Sigmoid colon (tissue), 7 donors: ENCODE results near the gene OR1K1. TPM values are rescaled to one million over a fixed set of nuclear protein-coding genes. Genes with fewer than 3 reads are reported as not detected.
"Not testable (repeated sequence)": the region's sequence is repeated elsewhere in the genome, so short reads cannot be mapped to it uniquely, and the experiment has no call there.

Experiments used
- DNase-seq: peaks from one replicate; pipeline ENCODE4 v3.0.0-alpha.2; 2019
- H3K27ac ChIP-seq, 4 donors: fragments of 200-600 bp; sonication (generic); one replicate each; pipeline ENCODE4 v1.5.1; 2016 to 2019; ENCODE audit warnings: mild to moderate bottlenecking in 1 of 4
- H3K27me3 ChIP-seq, 3 donors: fragments of 200-600 bp; sonication (generic); one replicate each; pipeline ENCODE4 v1.5.1; 2019; ENCODE audit warnings: mild to moderate bottlenecking in 1 of 3
- H3K36me3 ChIP-seq, 4 donors: fragments of 200-600 bp; sonication (generic); one replicate each; pipeline ENCODE4 v1.5.1; 2016 to 2019
- H3K4me1 ChIP-seq, 4 donors: fragments of 200-600 bp; sonication (generic); one replicate each; pipeline ENCODE4 v1.5.1; 2017 to 2019
- H3K4me3 ChIP-seq, 4 donors: fragments of 200-600 bp; sonication (generic); one replicate each; pipeline ENCODE4 v1.5.1; 2017 to 2019; ENCODE audit warnings: mild to moderate bottlenecking in 2 of 4, moderate library complexity in 1 of 4
- H3K9me3 ChIP-seq, 4 donors: fragments of 200-600 bp in 3 of 4; sonication (generic) in 3 of 4; one replicate each; pipeline versions ENCODE4 v1.5.1 to v1.6.1; 2013 to 2019
- EP300 ChIP-seq, 4 donors: sonication (generic); formaldehyde crosslinking; IDR thresholded peaks; one replicate each; pipeline ENCODE4 v1.6.1; 2017; ENCODE audit warnings: antibody characterized with exemption in 4 of 4
- POLR2A ChIP-seq, 2 donors: fragments of 450-650 bp; IDR thresholded peaks; one replicate each; pipeline ENCODE4 v1.6.1; 2016; ENCODE audit warnings: antibody characterized with exemption in 2 of 2, mild to moderate bottlenecking in 2 of 2, moderate library complexity in 2 of 2
- POLR2AphosphoS5 ChIP-seq, 4 donors: sonication (generic); formaldehyde crosslinking; IDR thresholded peaks; one replicate each; pipeline ENCODE4 v1.6.1; 2017; ENCODE audit warnings: antibody characterized with exemption in 4 of 4
- WGBS, 2 donors: extraction: QIAGEN DNeasy Blood & Tissue Kit; methylation state at CpG; one replicate each; pipeline ENCODE4 v1.1.7; 2013; 5-methylcytosine and 5-hydroxymethylcytosine counted together
- intact Hi-C: fragments of 100-400 bp; cut with DNase I; formaldehyde crosslinking; loops from one replicate; pipeline ENCODE4 v1.15.1; 2023
- polyA plus RNA-seq, 3 donors: library from polyadenylated mRNA; stranded (reverse); fragments of 200-250 nt; gene quantifications; one replicate each; pipeline ENCODE4 v1.2.3, GENCODE V29; 2013
- total RNA-seq, 4 donors: library from RNA; depleted of rRNA; stranded (reverse); fragments of >200 nt; gene quantifications; one replicate each; pipeline ENCODE4 v1.1.0, GENCODE V29; 2016
- TF ChIP-seq, protein P1 (sequence below), 4 experiments: fragments of 450-650 bp in 3 of 4; fragments of 200-600 bp in 1 of 4; IDR thresholded peaks; one replicate each; pipeline ENCODE4 v1.5.1; 2016 to 2019; ENCODE audit warnings: antibody characterized with exemption in 4 of 4, mild to moderate bottlenecking in 3 of 4, moderate library complexity in 2 of 4
- donor health status: healthy with polysubstance abuse.
- donor health status: Bipolar disorder and iron deficiency.
- donor health status: healthy.

Gene OR1K1
- total and polyA plus RNA-seq, 7 donors, result not detected

DNA sequence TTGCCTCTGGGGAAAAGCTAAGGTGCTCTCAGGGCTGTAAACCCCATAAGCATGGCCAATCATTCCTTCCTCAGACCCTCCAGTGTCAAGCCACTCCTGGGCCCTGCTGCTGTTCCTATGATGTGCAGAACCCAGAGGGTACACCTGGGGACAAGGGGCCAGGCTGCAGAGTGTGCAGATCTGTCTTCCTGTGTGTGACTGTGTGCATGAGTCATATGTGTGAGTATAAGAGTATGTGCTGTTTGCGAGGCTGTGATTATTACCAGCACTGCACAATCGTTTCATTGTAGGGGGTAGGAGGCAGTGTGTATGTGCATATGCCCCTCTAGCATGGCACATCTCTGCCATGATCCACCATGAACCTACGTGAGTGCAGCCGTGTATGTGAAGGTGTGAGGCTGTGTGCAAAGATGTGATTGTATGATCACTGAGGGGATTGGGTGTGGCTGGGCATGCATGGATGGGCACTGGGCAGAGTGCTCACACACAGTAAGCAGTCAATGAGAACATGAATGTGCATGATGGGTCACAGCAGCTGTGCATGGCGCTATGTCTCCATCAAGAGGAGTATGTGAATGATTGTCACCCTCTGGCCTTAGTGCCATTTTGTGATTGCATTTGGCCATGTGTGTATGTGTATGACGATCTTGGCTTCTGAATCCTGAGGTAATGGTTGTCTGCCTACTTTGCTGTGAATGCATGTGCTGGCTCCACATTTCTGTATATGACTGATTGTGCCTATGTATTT, 2.4 kb upstream of the OR1K1 start:
- intact Hi-C loops, result no loop called here
- no peaks in the 10 kb centered on the region for H3K9me3 ChIP-seq

DNA sequence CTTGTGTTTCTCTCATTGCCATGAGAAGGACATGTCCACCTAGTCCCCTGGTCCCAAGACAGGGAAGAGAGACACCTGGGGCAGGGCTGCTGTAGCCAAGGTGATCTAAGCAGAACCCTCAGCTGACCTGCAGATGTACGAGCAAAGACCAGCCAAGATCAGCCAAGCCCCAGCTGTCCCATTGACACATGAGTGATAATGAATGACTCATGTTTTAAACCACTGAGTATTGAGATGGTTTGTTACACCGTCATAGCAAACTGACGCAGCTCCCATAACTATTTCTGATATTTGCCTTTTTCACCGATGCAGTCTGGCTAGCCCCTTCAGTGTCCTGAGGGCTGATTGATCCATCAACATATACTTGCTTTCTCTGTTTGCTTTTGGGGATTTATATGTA, 6.7 kb downstream of the OR1K1 start:
- no peak for TF ChIP-seq EP300 (IDR thresholded peaks at IDR 0.05)
- TF ChIP-seq, protein P1, sequence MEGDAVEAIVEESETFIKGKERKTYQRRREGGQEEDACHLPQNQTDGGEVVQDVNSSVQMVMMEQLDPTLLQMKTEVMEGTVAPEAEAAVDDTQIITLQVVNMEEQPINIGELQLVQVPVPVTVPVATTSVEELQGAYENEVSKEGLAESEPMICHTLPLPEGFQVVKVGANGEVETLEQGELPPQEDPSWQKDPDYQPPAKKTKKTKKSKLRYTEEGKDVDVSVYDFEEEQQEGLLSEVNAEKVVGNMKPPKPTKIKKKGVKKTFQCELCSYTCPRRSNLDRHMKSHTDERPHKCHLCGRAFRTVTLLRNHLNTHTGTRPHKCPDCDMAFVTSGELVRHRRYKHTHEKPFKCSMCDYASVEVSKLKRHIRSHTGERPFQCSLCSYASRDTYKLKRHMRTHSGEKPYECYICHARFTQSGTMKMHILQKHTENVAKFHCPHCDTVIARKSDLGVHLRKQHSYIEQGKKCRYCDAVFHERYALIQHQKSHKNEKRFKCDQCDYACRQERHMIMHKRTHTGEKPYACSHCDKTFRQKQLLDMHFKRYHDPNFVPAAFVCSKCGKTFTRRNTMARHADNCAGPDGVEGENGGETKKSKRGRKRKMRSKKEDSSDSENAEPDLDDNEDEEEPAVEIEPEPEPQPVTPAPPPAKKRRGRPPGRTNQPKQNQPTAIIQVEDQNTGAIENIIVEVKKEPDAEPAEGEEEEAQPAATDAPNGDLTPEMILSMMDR (IDR thresholded peaks at IDR 0.05), result no peak
- no peak for TF ChIP-seq POLR2A (IDR thresholded peaks at IDR 0.05)
- TF ChIP-seq POLR2AphosphoS5 (IDR thresholded peaks at IDR 0.05), result no peak
- H3K4me1 ChIP-seq, result peaks cover 0 to 5% (median 0%) of the 10 kb centered on the region in 4 donors
- no peak overlapping the region for H3K4me3 ChIP-seq
- H3K9me3 ChIP-seq, result no peaks in the 10 kb centered on the region
- no peak for DNase-seq
- WGBS, 2 donors, result 89 to 91% methylated on average over 4 of the region's 4 CpGs
- no peaks in the 10 kb centered on the region for H3K36me3 ChIP-seq
- no peaks in the 10 kb centered on the region for H3K27me3 ChIP-seq
- intact Hi-C loops, result no loop called here
- H3K27ac ChIP-seq, result no peak overlapping the region

More for the DNA sequence above, 2.4 kb upstream of the OR1K1 start:
- no peaks in the 10 kb centered on the region for H3K27me3 ChIP-seq
- 80 to 88% methylated on average over 6 of the region's 6 CpGs for WGBS, 2 donors
- no peaks in the 10 kb centered on the region for H3K36me3 ChIP-seq
- no peak overlapping the region for H3K27ac ChIP-seq
- H3K4me1 ChIP-seq, result no peaks in the 10 kb centered on the region
- DNase-seq, result no peak
- TF ChIP-seq EP300 (IDR thresholded peaks at IDR 0.05) (no peak), POLR2AphosphoS5 (IDR thresholded peaks at IDR 0.05) (no peak), POLR2A (IDR thresholded peaks at IDR 0.05) (no peak)
- TF ChIP-seq, protein P1 (IDR thresholded peaks at IDR 0.05), result no peak
- H3K4me3 ChIP-seq, result no peak overlapping the region

DNA sequence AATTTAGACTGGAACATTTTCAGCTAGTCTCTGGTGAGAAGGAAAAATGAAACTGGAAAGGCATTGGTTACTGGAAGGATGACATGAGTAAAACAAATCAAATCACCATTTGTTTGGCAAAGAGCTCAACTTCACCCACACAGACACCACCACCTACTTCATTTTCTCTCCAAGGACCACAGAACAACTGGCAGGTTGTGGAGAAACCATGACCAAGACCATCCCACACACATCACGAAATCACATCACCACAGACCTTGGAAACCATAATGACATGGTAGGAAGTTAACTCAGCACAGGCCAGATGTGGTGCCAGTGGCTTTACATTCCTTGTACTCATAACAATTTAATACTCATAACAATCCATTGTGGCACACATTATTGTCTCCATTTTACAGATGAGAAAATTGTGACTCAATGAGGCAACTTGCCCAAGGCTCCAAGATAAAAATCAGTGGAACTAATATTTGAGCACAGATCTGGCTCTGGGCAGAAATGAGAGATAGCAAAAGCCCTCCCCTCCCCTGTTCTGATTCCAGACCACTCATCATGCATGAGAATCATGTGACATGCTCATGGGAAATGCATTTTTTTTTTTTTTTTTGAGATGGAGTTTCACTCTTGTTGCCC, 7.5 kb downstream of the OR1K1 start:
- WGBS, 2 donors, result 69 to 78% methylated on average over 1 of the region's 1 CpG
- intact Hi-C loops, result no loop called here
- H3K27me3 ChIP-seq, result no peaks in the 10 kb centered on the region
- H3K27ac ChIP-seq, result no peak overlapping the region
- H3K4me1 ChIP-seq, result peaks cover 0 to 5% (median 0%) of the 10 kb centered on the region in 4 donors
- no peak for DNase-seq
- H3K4me3 ChIP-seq, result no peak overlapping the region
- TF ChIP-seq POLR2A (IDR thresholded peaks at IDR 0.05), result no peak
- TF ChIP-seq, protein P1 (IDR thresholded peaks at IDR 0.05), result no peak
- no peak for TF ChIP-seq POLR2AphosphoS5 (IDR thresholded peaks at IDR 0.05)
- no peak for TF ChIP-seq EP300 (IDR thresholded peaks at IDR 0.05)
- no peaks in the 10 kb centered on the region for H3K9me3 ChIP-seq
- H3K36me3 ChIP-seq, result no peaks in the 10 kb centered on the region

DNA sequence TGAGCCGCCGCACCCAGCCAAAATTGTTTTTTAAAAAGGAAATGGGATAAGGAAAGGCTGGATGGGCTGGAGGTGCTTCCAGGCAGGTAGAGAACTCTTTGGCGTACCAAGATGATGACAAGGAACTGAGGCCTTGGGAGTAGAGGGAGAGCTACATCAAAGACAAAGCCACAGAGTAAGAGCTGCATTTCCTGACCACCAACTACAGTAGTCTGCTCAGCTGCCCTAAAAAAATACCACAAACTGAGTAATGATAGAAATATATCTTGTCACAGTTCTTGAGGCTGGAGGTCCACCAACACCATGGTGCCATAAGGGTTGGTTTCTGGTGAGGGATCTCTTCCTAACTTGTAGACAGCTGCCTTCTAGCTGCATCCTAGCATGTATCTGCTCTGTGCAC, 8.2 kb downstream of the OR1K1 start:
- no peaks in the 10 kb centered on the region for H3K27me3 ChIP-seq
- no peaks in the 10 kb centered on the region for H3K9me3 ChIP-seq
- H3K4me1 ChIP-seq, result peaks cover 0 to 5% (median 0%) of the 10 kb centered on the region in 4 donors
- H3K27ac ChIP-seq, result no peak overlapping the region
- intact Hi-C loops, result no loop called here
- WGBS, 2 donors, result 89 to 96% methylated on average over 3 of the region's 3 CpGs
- TF ChIP-seq, protein P1 (IDR thresholded peaks at IDR 0.05), result no peak
- TF ChIP-seq EP300 (IDR thresholded peaks at IDR 0.05) (no peak), POLR2A (IDR thresholded peaks at IDR 0.05) (no peak), POLR2AphosphoS5 (IDR thresholded peaks at IDR 0.05) (no peak)
- no peak overlapping the region for H3K4me3 ChIP-seq
- DNase-seq, result no peak
- H3K36me3 ChIP-seq, result no peaks in the 10 kb centered on the region

DNA sequence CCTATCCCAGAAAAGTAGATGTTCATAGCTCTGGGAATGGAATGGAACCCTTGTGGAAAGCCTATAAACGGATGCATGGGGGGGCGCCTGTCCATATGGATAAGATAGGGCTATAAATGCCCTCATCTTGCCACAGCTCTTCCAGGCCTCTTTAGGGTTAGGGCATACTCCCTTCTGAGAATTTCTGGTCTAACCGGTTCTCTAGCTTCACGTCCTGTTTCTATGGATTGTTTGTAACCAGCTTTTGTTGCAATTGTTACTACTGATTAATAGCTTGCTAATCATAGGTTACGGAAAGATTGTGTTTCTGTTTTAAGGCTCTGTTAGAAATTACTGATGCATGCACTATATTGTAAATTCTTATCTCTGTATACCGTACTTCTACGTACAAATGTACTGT, 9.3 kb downstream of the OR1K1 start:
- H3K4me3 ChIP-seq, H3K36me3 ChIP-seq, intact Hi-C loops, H3K4me1 ChIP-seq, H3K27ac ChIP-seq, DNase-seq, H3K9me3 ChIP-seq, H3K27me3 ChIP-seq: not testable (repeated sequence)
- whole genome bisulfite sequencing, 2 donors, result 23 to 72% methylated on average over 7 of the region's 7 CpGs
